K562 (cell line): ENCODE results near the gene DYNLT4. TPM values are rescaled to one million over a fixed set of nuclear protein-coding genes. Genes with fewer than 3 reads are reported as not detected.
A peak's percentile ranks its signal among the peaks of the same experiment; 100 is the strongest.

Experiments used
- ASH1L ChIP-seq: fragments of 450-650 bp; IDR thresholded peaks from 2 replicates; pipeline ENCODE4 v1.6.1; 2018; ENCODE audit warnings: borderline replicate concordance, mild to moderate bottlenecking, low read depth; ENCODE audit not compliant: partially characterized antibody
- CBX5 ChIP-seq: IDR thresholded peaks from 2 replicates; pipeline ENCODE4 v1.6.1; 2014; ENCODE audit warnings: low read depth, borderline replicate concordance
- MAZ ChIP-seq, 2 experiments: fragments of 450-650 bp in 1 of 2; sonication (generic) in 1 of 2; formaldehyde crosslinking; IDR thresholded peaks in 1 of 2; conservative IDR thresholded peaks in 1 of 2; 2 replicates each; pipeline versions ENCODE4 v1.4.0 to v1.5.0; 2020; ENCODE audit warnings: mild to moderate bottlenecking in 1 of 2, missing genetic modification reagents in 1 of 2
- NFIC ChIP-seq: fragments of 450-650 bp; IDR thresholded peaks from 2 replicates; pipeline ENCODE4 v1.6.1; 2017; ENCODE audit warnings: mild to moderate bottlenecking, inconsistent platforms
- NFXL1 ChIP-seq: fragments of 450-650 bp; formaldehyde crosslinking; IDR thresholded peaks from 2 replicates; pipeline ENCODE4 v1.4.0; 2021; ENCODE audit warnings: mild to moderate bottlenecking
- POLR2G ChIP-seq: fragments of 200-400 bp; formaldehyde crosslinking; IDR thresholded peaks from 2 replicates; pipeline ENCODE4 v1.6.1; 2017; ENCODE audit warnings: low read depth, mild to moderate bottlenecking, antibody characterized with exemption, low read length, moderate library complexity
- ZNF589 ChIP-seq: fragments of 200-800 bp; sonication (Bioruptor generic); IDR thresholded peaks from 2 replicates; pipeline ENCODE4 v1.6.1; 2016; ENCODE audit warnings: low read depth, missing genetic modification characterization, missing compliant biosample characterization
- polyA plus RNA-seq, 8 experiments: library from polyadenylated mRNA; depleted of rRNA in 4 of 8; stranded (reverse) in 5 of 8; unstranded in 3 of 8; fragments of >200 nt; fragmentation: Nextera tagmentation in 2 of 8; fragmentation: Illumina TruSeq in 1 of 8; extraction: Ambion mirVana in 2 of 8; extraction: Trizol in 1 of 8; gene quantifications; 2 replicates each; pipeline versions ENCODE4 v1.2.1 to v1.2.3, GENCODE V29; 2011 to 2014; ENCODE audit warnings: inconsistent platforms in 1 of 8, missing spikeins in 1 of 8
- total RNA-seq, 7 experiments: library from RNA; depleted of rRNA in 6 of 7; stranded (reverse); fragments of >200 nt in 6 of 7; fragmentation: Illumina TruSeq in 2 of 7; extraction: Trizol in 2 of 7; gene quantifications; 2 replicates each; pipeline versions ENCODE4 v1.2.1 to v1.2.3, GENCODE V29; 2011 to 2021; ENCODE audit warnings: low replicate concordance in 1 of 7
- TF ChIP-seq, protein P1 (sequence below): fragments of 450-650 bp; IDR thresholded peaks from 2 replicates; pipeline ENCODE4 v1.6.1; 2016; ENCODE audit warnings: mild to moderate bottlenecking, moderate library complexity
- TF ChIP-seq, protein P2 (sequence below): fragments of 450-650 bp; IDR thresholded peaks from 2 replicates; pipeline ENCODE4 v1.6.1; 2017; ENCODE audit warnings: antibody characterized with exemption, mild to moderate bottlenecking
- TF ChIP-seq, protein P3 (sequence below): sonication (generic); formaldehyde crosslinking; IDR thresholded peaks from 2 replicates; pipeline ENCODE4 v1.8.0; 2022; ENCODE audit warnings: mild to moderate bottlenecking, missing genetic modification reagents

Gene DYNLT4
- total and polyA plus RNA-seq, 9 of the 15 experiments (the other 6 are each of a cell fraction or from before 2014, with no cell fraction given) = 0.29 to 0.73 TPM; not detected in 7

DNA sequence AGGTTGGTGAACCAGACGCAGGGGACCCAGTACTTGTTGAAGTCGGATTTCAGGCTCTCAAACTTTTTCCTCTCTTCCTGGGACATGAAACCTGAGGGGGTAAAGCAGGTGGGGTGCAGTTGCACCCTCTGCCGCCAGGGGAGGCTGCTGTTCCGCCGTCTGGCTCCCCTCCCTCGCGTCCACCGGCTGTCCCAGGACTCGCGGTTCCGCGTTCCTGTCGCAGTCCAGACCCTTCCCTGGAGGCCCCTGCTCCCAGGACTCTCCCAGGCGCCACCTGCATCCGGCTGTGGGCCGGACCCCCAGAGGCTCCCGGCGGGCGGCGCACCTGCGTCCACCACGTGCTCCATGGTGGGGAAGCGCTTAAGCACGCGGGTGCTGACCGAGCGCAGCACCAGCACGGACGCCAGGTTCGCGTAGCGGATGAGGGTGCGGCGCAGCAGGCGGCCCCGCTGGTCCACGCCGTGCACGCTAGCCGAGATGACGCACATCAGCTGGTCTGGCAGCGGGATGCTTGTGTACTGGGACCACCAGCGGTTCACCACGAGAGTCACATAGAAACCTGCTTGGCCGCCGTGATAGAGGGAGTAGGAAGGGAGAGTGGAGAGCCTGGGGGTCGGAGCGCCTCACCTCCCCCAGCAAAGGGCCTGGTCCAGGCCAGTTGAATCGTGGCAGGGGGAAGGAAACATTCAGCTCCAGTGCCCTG, 20.9 kb downstream of the DYNLT4 start (continued):
- TF ChIP-seq, protein P1, sequence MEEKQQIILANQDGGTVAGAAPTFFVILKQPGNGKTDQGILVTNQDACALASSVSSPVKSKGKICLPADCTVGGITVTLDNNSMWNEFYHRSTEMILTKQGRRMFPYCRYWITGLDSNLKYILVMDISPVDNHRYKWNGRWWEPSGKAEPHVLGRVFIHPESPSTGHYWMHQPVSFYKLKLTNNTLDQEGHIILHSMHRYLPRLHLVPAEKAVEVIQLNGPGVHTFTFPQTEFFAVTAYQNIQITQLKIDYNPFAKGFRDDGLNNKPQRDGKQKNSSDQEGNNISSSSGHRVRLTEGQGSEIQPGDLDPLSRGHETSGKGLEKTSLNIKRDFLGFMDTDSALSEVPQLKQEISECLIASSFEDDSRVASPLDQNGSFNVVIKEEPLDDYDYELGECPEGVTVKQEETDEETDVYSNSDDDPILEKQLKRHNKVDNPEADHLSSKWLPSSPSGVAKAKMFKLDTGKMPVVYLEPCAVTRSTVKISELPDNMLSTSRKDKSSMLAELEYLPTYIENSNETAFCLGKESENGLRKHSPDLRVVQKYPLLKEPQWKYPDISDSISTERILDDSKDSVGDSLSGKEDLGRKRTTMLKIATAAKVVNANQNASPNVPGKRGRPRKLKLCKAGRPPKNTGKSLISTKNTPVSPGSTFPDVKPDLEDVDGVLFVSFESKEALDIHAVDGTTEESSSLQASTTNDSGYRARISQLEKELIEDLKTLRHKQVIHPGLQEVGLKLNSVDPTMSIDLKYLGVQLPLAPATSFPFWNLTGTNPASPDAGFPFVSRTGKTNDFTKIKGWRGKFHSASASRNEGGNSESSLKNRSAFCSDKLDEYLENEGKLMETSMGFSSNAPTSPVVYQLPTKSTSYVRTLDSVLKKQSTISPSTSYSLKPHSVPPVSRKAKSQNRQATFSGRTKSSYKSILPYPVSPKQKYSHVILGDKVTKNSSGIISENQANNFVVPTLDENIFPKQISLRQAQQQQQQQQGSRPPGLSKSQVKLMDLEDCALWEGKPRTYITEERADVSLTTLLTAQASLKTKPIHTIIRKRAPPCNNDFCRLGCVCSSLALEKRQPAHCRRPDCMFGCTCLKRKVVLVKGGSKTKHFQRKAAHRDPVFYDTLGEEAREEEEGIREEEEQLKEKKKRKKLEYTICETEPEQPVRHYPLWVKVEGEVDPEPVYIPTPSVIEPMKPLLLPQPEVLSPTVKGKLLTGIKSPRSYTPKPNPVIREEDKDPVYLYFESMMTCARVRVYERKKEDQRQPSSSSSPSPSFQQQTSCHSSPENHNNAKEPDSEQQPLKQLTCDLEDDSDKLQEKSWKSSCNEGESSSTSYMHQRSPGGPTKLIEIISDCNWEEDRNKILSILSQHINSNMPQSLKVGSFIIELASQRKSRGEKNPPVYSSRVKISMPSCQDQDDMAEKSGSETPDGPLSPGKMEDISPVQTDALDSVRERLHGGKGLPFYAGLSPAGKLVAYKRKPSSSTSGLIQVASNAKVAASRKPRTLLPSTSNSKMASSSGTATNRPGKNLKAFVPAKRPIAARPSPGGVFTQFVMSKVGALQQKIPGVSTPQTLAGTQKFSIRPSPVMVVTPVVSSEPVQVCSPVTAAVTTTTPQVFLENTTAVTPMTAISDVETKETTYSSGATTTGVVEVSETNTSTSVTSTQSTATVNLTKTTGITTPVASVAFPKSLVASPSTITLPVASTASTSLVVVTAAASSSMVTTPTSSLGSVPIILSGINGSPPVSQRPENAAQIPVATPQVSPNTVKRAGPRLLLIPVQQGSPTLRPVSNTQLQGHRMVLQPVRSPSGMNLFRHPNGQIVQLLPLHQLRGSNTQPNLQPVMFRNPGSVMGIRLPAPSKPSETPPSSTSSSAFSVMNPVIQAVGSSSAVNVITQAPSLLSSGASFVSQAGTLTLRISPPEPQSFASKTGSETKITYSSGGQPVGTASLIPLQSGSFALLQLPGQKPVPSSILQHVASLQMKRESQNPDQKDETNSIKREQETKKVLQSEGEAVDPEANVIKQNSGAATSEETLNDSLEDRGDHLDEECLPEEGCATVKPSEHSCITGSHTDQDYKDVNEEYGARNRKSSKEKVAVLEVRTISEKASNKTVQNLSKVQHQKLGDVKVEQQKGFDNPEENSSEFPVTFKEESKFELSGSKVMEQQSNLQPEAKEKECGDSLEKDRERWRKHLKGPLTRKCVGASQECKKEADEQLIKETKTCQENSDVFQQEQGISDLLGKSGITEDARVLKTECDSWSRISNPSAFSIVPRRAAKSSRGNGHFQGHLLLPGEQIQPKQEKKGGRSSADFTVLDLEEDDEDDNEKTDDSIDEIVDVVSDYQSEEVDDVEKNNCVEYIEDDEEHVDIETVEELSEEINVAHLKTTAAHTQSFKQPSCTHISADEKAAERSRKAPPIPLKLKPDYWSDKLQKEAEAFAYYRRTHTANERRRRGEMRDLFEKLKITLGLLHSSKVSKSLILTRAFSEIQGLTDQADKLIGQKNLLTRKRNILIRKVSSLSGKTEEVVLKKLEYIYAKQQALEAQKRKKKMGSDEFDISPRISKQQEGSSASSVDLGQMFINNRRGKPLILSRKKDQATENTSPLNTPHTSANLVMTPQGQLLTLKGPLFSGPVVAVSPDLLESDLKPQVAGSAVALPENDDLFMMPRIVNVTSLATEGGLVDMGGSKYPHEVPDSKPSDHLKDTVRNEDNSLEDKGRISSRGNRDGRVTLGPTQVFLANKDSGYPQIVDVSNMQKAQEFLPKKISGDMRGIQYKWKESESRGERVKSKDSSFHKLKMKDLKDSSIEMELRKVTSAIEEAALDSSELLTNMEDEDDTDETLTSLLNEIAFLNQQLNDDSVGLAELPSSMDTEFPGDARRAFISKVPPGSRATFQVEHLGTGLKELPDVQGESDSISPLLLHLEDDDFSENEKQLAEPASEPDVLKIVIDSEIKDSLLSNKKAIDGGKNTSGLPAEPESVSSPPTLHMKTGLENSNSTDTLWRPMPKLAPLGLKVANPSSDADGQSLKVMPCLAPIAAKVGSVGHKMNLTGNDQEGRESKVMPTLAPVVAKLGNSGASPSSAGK = peak; percentile 44; the same call in 1 of the 2 replicates
- TF ChIP-seq MAZ (CRISPR knock-in tag; conservative IDR thresholded peaks at IDR 0.05 in 1 of 2, IDR thresholded peaks at IDR 0.05 in 1 of 2) = peak; percentile 18 to 79; a peak in 2 of 4 replicates
- TF ChIP-seq, protein P2, sequence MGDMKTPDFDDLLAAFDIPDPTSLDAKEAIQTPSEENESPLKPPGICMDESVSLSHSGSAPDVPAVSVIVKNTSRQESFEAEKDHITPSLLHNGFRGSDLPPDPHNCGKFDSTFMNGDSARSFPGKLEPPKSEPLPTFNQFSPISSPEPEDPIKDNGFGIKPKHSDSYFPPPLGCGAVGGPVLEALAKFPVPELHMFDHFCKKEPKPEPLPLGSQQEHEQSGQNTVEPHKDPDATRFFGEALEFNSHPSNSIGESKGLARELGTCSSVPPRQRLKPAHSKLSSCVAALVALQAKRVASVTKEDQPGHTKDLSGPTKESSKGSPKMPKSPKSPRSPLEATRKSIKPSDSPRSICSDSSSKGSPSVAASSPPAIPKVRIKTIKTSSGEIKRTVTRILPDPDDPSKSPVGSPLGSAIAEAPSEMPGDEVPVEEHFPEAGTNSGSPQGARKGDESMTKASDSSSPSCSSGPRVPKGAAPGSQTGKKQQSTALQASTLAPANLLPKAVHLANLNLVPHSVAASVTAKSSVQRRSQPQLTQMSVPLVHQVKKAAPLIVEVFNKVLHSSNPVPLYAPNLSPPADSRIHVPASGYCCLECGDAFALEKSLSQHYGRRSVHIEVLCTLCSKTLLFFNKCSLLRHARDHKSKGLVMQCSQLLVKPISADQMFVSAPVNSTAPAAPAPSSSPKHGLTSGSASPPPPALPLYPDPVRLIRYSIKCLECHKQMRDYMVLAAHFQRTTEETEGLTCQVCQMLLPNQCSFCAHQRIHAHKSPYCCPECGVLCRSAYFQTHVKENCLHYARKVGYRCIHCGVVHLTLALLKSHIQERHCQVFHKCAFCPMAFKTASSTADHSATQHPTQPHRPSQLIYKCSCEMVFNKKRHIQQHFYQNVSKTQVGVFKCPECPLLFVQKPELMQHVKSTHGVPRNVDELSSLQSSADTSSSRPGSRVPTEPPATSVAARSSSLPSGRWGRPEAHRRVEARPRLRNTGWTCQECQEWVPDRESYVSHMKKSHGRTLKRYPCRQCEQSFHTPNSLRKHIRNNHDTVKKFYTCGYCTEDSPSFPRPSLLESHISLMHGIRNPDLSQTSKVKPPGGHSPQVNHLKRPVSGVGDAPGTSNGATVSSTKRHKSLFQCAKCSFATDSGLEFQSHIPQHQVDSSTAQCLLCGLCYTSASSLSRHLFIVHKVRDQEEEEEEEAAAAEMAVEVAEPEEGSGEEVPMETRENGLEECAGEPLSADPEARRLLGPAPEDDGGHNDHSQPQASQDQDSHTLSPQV = 0 out of 2 replicates have a peak, but pooled peaks have one; percentile 4
- TF ChIP-seq CBX5 = no peak
- no peak for TF ChIP-seq ASH1L
- TF ChIP-seq NFIC = no peak
- TF ChIP-seq ZNF589 (CRISPR knock-in tag) = no peak
- TF ChIP-seq NFXL1 (CRISPR knock-in tag) = no peak
- TF ChIP-seq, protein P3, sequence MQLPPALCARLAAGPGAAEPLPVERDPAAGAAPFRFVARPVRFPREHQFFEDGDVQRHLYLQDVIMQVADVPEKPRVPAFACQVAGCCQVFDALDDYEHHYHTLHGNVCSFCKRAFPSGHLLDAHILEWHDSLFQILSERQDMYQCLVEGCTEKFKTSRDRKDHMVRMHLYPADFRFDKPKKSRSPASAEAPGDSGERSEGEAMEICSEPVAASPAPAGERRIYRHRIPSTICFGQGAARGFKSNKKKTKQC = 0 out of 2 replicates have a peak, but pooled peaks have one; percentile 68
- TF ChIP-seq POLR2G = peak; percentile 58
